HG03565 (cell line): Measurements from ENCODE around the gene GBA2.

ENCODE experiments used
- ATAC-seq: cut with Tn5 transposase; IDR thresholded peaks from one replicate; pipeline ENCODE4 v1.9.1; 2021; ENCODE audit warnings: mild to moderate bottlenecking, moderate library complexity; ENCODE audit not compliant: unreplicated experiment

The GBA2 gene

GRCh38 chr9:35697486-35697885 is 51.5 kb downstream of the GBA2 start:
- no peak for ATAC-seq

GRCh38 chr9:35696520-35697215 is 52.4 kb downstream of the GBA2 start:
- ATAC-seq: no peak

GRCh38 chr9:35695943-35696401 is 53.1 kb downstream of the GBA2 start:
- no peak for ATAC-seq

- no peak for ATAC-seq
Observed at GRCh38 chr9:35691757-35692301, 57.2 kb downstream of the GBA2 start.

- ATAC-seq: no peak
Observed at GRCh38 chr9:35691334-35691650, 57.7 kb downstream of the GBA2 start.

- no peak for ATAC-seq
Observed at GRCh38 chr9:35690614-35691333, 58.3 kb downstream of the GBA2 start.

GRCh38 chr9:35690294-35690613 is 58.8 kb downstream of the GBA2 start:
- no peak for ATAC-seq

- no peak for ATAC-seq
Observed at GRCh38 chr9:35689542-35690293, 59.3 kb downstream of the GBA2 start, which contains the start of gene TPM2. Gene TPM2 (minus strand): TSS chr9:35689925. CDS start chr9:35689817, 108 bp downstream.

GRCh38 chr9:35688558-35689541 is 60.2 kb downstream of the GBA2 start:
- ATAC-seq: no peak

GRCh38 chr9:35687972-35688557 is 61.0 kb downstream of the GBA2 start:
- no peak for ATAC-seq

- no peak for ATAC-seq
Observed at GRCh38 chr9:35687306-35687705, 61.7 kb downstream of the GBA2 start.
